LNCAP (cell line): ENCODE data around the gene NHLRC4.

Experiments used
- CTCF ChIP-seq: fragments of 450-650 bp; IDR thresholded peaks from 2 replicates; pipeline ENCODE4 v1.5.1; 2017; ENCODE audit warnings: mild to moderate bottlenecking

The NHLRC4 gene

DNA sequence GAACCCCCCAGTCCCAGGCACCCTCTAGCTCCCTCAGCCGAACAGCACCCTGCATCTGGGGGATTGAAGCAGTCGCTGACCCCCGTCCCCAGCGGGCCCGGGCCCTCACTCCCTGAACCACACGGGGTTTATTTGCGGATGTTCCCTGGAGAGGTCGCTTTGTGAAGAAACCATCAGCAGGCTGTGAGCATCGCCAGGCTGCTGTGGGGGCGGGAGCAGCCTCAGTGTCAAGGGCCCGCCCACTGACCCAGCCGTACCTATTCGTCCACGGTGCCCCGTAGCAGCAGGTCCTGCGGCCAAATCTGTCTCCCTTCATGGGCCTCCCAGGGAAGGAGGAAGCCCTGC is 16.6 kb downstream of the NHLRC4 start:
- TF ChIP-seq CTCF, result no peak

- TF ChIP-seq CTCF, result no peak
Observed at GRCh38 chr16:583815-584591, 17.2 kb downstream of the NHLRC4 start.

DNA sequence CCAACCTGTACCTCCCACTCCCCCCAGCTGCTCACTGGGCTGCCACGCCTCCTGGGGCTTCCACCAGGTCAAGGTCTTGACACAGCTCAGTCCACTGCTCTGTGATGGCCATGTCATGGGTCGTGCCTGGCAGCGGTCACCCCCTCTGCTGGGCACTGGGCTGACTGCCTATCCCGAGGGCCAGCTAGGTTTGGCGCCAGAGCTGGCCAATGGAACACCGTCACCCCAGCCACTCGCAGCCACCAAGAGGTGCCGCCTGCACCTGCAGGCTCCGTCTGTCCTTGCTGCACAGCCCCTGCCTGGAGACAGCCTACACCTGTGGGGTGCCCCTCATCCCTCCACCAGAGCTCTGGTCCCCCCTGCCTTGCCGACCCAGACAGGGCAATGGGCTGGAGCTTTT is 18.5 kb downstream of the NHLRC4 start:
- TF ChIP-seq CTCF, result no peak; the same call in 1 of the 2 replicates

DNA sequence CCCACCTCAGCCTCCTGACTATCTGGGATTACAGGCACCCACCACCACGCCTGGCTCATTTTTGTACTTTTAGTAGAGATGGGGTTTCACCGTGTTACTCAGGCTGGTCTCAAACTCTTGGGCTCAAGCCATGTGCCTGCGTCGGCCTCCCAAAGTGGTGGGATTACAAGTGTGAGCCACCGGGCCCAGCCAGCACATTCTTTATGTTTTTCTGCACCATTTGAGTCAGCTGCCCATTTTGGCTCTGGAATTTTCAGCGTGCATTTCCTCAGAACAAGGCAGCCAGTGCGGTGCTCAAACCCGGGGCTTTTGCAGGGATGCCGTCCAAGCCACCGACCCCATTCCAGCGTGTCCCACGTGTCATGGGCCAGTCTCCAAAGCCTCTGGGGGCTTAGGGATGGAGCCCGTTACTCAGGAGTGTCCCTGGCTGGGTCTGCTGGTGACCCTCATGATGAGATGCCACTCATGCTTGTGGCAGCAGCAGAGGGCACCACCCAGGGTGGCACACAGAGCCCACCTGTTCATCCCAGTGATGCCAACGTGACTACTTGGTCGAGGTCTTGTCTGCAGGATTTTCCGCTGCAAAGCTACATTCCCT is 19.3 kb downstream of the NHLRC4 start:
- no peak for TF ChIP-seq CTCF

- no peak for TF ChIP-seq CTCF
Observed at GRCh38 chr16:586645-587590, 20.1 kb downstream of the NHLRC4 start.

- TF ChIP-seq CTCF, result no peak
Observed at GRCh38 chr16:588639-588888, 21.8 kb downstream of the NHLRC4 start.

GRCh38 chr16:588889-589657 is 22.3 kb downstream of the NHLRC4 start:
- no peak for TF ChIP-seq CTCF
